HG03571 (cell line): Measurements from ENCODE around the gene PPP1R14C.

ENCODE experiments used
- ATAC-seq: cut with Tn5 transposase; IDR thresholded peaks from one replicate; pipeline ENCODE4 v1.9.1; 2021; ENCODE audit not compliant: unreplicated experiment

Gene PPP1R14C

DNA sequence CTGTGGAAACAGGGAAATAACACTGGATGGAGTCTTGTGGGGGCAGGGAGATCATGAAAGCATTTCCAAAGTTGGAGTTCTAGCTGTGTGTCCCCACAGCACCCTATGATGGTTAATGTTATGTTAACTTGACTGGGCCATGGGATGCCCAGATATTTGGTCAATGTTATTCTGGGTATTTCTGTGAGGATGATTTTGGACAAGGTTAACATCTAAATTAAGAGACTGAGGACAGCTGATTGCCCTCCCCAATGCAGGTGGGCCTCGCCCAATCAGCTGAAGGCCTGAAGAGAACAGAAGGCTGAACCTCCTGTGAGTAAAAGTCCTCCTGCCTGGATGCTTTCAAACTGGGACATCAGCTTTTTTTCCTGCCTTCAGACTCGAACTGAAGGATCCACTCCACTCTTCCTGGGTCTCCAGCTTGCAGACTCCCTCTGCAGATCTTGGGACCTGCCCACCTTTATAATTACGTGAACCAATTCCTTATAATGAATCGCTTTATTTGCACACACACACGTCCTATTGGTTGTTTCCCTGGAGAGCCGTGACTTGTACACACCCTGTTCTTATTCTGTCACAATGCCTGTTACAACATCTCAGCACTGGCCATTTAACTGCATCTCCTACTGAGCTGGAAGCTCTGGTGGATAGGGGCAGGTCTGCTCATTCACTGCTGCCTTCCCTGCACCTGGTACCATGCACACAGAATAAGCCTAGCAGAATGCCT lies 126.4 kb downstream of the PPP1R14C start:
- no peak for ATAC-seq

DNA sequence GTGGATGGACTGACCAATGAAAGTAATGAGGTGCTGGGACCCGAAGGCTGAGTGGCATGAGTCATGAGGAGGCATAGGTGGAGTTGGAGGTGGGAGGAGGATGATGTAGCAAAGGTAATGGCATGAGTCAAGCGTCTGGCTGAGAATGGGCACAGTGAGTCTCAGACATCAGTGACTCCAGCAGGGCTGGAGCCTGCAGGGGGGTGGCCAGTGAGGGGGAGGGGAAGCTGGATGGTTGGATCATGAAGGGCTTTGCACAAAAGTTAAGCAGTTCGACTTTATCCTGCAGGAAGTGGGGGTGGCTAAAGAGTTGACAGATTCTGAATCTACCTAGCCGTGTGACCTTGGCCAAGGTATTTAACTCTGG lies 127.0 kb downstream of the PPP1R14C start:
- no peak for ATAC-seq

- ATAC-seq, result no peak
These were observed 127.6 kb downstream of the PPP1R14C start for GRCh38 chr6:150270330-150271052.

GRCh38 chr6:150271172-150271500 lies 128.3 kb downstream of the PPP1R14C start:
- ATAC-seq, result no peak

GRCh38 chr6:150271501-150272263 lies 128.8 kb downstream of the PPP1R14C start:
- ATAC-seq, result no peak

- ATAC-seq, result no peak
These were observed 129.6 kb downstream of the PPP1R14C start for GRCh38 chr6:150272264-150272975.

DNA sequence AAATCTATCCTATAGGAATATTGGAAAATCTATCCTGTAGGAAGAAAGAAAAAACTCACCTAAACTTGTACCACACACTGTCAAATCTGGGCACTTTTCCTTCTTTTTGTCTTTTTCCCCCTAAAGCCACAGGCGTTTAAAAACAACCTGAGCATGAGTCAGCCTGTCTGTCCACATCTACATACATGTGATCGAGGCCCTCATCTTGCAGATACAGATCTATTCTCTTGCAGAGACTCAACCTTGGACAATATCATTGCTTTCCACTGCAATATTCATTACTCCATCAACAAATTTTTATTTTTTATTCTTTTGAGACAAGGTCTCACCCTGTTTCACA lies 130.1 kb downstream of the PPP1R14C start:
- no peak for ATAC-seq

DNA sequence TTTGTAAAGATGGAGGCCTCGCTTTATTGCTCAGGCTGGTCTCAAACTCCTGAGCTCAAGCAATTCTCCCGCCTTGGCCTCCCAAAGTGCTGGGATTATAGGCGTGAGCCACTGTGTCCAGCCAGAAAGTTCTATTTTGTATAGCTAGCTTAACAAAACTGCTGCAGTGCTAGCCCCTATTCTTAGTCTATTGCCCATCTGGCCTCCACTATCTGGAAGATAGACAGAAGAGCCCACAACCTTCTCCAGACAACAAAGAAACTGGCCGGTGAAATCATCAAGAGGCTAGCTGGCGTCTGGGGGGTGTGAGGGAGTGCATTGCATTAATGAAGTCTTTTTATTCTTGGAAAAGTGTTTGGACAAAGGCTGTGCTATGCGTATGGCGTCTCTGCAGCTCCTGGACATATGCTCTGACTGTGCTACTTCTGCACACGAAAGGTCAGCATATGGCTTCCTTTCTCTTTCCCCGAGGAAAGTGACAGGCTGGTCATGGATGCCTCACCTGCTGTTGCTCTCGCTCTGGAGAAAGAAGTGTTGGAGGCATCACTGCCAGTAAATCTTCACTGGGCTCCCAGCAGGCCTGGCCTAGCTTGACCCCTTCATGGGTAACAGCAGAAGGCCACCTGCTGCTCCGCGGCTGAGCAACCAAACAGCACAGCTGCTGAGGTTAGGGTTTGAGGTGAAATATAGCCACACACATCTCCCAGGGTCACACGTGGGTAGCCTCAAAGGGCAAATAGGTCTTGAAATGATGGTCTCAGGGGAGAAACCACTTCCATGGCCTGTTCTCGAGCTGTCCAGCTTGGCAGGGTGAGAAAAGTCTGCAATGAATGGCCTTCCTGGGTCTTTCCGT lies 130.8 kb downstream of the PPP1R14C start:
- no peak for ATAC-seq

- ATAC-seq, result no peak
These were observed 132.6 kb downstream of the PPP1R14C start for GRCh38 chr6:150275489-150275888.

DNA sequence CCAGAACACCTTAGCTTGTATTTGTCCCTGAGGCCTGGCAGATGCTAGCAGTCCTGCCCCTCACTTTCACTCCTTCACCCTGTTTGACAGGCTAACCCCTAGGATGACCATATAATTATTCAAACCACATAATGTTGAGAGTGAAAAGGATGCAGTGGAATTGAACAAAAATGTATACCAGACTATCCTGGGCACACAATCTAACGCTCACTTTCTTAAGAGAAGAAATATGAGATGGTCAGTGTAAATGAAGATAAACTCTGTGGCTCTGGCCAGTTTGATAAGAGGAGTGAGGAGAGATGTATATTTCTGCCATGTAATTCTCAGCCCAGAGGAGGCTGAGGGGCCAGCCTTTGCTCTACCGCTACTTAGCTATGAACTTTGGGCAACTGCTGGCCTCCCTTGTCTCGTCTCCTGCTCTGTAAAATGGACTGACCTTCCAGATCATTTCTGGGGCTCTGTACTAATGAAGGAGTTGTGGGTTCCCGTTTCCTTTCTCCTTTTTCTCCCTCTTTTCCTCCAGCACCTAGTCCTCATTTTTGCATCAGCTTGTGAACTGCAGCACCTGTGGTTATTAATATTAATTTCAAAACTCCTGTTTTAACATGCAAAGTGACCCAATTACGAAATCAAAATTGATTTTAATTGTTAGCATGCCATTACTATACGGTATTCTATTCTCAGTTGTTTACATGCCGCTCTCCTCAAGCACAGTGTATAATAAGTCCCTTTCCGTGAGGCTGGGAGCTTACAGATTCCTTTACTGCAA lies 133.5 kb downstream of the PPP1R14C start:
- no peak for ATAC-seq

DNA sequence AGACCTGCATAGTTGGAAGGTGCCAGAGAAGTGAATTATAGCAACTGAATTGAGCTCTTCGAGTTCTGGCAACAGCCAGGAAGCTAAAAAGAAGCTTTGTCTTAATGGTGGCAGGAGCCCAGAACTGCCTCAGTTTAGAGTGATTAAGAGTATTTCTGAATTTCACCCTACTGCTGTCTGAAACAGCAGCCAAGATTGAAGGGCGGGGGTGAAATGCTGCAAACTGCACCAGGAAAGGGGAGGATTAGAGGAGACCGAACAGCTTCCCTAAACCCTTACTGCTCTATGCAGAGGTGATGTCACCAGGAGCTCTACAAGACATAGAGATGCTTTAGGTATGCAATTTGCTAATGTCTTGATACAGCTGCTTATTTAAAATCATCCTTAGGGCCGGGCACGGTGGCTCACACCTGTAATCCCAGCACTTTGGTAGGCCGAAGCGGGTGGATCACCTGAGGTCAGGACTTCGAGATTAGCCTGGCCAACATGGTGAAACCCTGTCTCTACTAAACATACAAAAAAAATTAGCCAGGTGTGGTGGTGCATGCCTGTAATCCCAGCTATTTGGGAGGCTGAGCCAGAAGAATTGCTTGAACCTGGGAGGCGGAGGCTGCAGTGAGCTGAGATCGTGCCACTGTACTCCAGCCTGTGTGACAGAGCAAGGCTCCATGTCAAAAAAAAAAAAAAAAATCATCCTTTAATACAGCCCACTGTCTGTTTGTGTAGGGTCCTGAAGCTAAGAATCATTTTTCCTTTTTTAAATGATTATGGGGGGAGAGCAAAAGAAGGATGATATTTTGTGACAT lies 134.3 kb downstream of the PPP1R14C start:
- no peak for ATAC-seq

- no peak for ATAC-seq
These were observed 136.7 kb downstream of the PPP1R14C start for GRCh38 chr6:150279533-150279932.

DNA sequence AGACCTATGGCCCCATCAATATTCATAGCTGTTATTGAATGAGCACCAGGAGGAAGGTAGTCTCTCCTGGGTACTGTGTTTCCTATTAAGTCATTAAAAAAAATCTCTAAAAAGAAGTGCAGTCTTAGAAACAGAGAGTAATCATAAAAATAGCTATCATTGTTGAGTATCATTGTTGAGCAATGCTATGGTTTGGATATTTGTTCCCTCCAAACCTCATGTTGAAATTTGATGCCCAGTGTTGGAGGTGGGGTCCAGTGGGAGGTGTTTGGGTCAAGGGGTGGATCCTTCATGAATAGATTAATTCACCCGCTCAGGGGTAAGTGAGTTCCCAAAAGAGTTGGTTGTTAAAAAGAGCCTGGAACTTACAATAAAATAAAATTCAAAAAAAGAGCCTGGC lies 137.9 kb downstream of the PPP1R14C start:
- no peak for ATAC-seq

- ATAC-seq, result no peak
These were observed 138.9 kb downstream of the PPP1R14C start for GRCh38 chr6:150281767-150282166.

GRCh38 chr6:150282806-150283205 lies 140.0 kb downstream of the PPP1R14C start:
- ATAC-seq, result no peak

DNA sequence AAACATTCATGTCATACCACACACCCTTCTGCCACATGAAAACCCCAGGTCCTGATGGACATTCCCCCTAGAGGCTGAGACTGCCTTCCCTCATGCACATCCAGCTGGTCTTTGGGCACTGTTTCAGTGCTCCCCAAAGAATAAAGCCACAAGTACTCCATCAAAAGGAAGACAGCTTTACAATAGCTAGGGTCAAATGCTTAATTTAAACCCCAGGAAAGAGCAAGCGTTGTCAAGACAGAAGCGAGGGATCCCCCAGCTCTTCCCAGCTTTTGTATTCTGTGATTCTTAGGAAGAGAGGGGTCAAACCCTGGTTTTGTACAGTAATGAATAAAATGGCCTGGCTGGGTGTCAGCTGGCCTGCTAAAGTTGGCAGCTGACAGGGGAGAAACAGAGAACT lies 143.6 kb downstream of the PPP1R14C start:
- ATAC-seq, result no peak

- ATAC-seq, result no peak
These were observed 144.1 kb downstream of the PPP1R14C start for GRCh38 chr6:150286912-150287311.

GRCh38 chr6:150288456-150288855 lies 145.6 kb downstream of the PPP1R14C start:
- no peak for ATAC-seq

DNA sequence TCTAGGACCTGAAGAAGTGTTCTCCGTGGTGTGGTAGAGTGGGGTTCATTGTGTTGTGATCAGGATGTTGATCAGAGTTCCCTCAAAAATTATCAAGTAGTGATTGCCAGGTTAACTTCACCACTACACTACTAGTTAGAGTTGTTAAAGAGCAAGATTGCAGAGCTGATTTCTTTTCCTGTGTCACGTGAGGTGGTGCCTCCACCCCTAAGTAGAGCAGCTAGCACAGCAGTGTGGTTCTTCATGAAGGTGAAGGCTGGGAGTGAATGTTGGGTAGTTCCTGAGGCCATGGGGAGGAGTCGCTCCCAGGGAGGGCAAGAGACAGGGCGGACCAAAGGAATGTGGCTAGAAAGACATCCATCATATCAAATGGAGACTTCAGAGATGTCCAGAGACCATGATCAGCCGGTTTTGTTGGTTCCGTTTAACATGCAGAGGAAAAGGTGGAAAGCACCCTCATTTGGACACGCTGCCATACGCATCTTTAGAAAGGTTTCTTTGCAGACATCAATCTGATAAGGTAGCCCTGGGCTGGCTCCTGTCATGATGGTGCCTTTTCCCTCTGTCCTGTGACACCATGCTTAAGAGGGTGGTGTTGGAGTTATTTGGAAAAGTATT lies 146.7 kb downstream of the PPP1R14C start:
- ATAC-seq, result no peak
